Lung microvascular endothelial cell (primary cell): Measurements from ENCODE around the gene DOCK11. TPM values are rescaled to one million over a fixed set of nuclear protein-coding genes. Genes with fewer than 3 reads are reported as not detected.
"Not testable (repeated sequence)": the region's sequence is repeated elsewhere in the genome, so short reads cannot be mapped to it uniquely, and the experiment has no call there.

ENCODE experiments used
- DNase-seq, 2 donors: peaks; one replicate each; pipeline versions ENCODE4 v3.0.0 to v3.0.0-alpha.2; 2010; ENCODE audit warnings: low read depth in 2 of 2
- total RNA-seq: library from RNA; depleted of rRNA; stranded (reverse); fragments of >200 nt; gene quantifications from 2 replicates; pipeline ENCODE4 v1.2.1, GENCODE V29; 2014

DOCK11 gene
- total RNA-seq, 1 donor from 2014 or later: 0.20 TPM

DNA sequence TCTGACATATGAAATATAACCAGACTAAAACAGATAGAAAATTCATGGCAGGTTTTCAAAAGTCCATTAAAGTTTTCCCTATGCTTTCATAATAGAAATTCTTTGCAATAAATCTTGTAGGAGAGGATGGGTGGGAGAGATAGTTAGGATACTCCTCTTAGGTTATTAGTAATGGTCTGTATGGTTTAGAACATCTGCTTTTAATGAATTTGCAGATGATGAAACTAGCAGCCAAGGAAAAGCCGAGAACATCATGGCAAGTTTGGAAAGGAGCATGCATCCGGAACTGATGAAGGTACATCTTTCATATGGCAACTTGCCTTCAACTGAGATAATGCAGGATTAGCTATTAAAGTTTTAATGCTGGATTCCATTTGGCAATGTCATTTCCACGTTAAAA, 70.7 kb downstream of the DOCK11 start:
- DNase-seq: no peak

DNA sequence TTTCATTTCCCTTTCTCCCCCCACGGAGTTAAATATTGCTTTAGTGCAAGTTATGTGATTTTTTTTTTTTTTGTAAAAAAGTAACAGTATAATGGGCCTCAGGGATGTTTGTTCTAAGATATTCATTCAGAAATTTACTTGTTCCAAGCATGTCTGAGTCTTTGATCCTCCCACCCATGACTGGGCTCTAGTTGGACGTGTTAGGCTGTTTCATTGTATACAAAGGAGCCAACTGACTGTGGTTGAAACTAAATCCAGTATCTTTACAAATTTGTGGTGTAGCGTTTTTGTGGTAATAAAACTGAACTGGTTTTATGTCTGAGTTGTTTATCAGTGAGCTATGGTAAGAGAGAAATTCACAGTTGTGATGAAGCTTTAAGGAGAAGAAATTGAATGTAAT, 74.1 kb downstream of the DOCK11 start:
- DNase-seq: no peak

DNA sequence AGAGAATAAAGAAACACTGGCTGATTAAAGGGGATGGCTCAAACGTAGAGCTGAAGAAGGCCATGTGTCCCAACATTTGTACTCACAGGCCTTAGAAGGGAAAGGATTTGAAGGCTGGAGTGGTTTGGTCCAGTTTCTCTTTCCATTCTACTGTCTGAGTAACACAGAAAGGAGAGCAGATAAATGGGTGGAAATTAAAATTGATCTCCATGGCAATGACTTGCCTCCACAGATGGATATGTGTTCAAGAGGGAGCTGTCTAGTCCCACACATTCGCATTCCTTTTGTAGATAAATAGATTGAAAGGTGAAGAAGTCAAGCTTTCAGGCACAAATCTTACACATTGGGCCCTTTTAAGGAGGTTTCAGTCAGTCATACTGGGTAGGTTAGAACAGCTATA, 74.6 kb downstream of the DOCK11 start:
- no peak for DNase-seq

DNA sequence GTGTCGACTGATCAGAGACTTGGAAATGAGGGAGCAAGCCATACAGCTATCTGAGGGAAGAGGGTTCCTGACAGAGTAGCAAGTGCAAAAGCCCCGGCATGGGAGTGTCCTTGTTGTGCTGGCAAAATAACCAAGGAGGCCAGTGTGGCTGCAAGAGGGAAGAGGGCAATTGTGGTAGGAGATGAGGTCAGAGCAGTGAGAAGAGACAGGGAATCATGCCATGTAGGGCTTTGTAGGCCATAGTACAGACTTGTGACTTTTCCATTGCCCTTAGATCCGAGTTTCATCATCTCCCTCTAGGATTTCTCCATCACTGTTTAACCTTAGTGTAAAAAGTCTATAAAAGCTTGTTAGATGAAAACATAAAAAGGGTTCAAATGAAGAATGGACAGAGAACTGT, 76.2 kb downstream of the DOCK11 start:
- DNase-seq: no peak

DNA sequence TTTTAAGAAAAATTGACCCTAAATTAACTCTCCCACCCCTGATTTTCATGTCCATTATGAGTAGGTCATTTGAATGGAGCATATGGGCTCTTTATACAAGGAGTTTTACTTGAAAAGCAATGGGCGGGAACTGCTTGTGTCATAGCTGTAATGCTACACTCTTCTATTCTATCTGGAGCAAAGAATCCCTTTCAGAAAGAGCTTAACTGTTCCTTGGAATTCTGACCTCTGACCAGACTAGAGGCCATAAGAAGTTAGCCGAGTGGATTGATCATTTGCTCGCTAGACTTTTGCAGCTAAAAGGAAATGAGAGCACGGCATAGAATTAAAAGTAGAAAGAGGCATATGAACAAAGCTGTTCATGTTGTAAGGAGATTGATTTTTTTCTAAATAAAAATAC, 79.1 kb downstream of the DOCK11 start:
- DNase-seq: no peak

DNA sequence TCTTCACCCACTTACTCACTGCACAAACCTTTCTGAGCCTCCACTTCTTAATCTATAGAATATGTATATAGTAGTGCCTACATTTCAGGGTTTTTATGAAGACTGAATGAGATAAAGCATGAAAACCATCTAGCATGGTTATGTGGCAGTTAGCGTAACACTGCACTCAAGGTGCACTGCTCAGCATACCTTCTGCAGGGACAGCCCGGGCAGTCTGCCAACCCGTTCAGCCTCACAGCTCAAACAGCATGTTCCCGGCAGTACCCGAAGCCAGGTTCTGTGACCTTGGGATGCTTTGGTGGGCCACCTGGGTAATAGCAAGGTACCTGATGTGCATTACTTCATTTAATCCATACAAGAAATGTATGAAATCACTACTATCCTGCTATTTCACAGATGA, 81.4 kb downstream of the DOCK11 start:
- no peak for DNase-seq

DNA sequence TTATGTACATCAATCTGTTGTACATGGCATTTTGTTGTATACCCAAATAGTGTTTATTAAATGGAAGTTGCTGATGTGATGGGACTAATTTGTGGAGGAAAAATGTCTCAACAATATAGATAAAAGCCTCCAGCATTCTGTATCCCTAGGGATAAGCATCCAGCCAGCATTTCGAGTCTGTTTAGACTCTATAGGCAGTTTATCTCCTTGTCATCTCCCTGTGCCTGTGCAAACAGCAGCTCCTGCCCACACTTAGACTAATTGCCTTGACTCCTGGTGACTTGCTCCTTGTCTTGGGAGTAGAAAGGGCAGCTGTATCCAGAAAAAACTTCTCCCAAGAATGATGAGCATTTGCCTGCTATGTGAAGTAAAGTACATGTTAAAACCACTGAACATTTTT, 83.8 kb downstream of the DOCK11 start:
- DNase-seq: no peak

DNA sequence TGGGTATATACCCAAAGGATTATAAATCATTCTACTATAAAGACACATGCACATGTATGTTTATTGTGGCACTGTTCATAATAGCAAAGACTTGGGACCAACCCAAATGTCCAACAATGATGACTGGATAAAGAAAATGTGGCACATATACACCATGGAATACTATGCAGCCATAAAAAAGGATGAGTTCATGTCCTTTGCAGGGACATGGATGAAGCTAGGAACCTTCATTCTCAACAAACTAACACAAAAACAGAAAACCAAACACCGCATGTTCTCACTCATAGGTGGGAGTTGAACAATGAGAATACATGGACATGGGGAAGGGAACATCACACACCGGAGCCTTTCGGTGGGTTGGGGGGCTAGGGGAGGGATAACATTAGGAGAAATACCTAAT, 87.3 kb downstream of the DOCK11 start:
- not testable (repeated sequence) for DNase-seq

DNA sequence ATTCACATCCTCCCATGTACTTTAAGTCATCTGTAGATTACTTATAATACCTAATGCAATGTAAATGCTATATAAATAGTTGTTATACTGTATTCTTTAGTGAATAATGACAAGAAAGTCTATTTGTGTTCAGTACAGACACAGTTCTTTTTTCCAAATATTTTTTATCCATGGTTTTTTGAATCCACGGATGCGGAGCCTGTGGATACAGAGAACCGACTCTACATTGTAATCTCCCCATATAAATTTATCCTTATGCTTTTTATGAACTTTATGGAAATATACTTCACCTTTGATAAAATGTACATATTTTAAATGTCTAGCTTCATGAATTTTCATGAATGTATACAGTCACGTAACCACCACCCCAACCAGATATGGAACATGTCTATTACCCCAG, 88.2 kb downstream of the DOCK11 start:
- DNase-seq: no peak

DNA sequence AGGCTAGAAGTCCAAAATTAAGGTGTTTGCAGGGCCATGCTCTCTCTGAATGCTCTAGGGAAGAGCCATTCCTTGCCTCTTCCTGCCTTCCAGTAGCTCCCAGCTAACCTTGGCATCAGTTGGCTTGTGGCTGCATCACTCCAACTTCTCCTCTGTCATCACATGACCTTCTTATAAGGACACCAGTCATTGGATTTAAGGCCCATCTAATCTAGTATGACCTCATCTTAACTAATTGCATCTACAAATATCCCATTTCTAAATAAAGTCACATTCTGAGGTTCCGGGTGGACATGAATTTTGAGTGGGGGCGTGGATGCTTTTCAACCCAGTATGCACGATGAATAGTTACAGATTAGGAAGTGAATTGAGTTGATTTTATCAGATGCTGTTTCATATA, 89.7 kb downstream of the DOCK11 start:
- no peak for DNase-seq

DNA sequence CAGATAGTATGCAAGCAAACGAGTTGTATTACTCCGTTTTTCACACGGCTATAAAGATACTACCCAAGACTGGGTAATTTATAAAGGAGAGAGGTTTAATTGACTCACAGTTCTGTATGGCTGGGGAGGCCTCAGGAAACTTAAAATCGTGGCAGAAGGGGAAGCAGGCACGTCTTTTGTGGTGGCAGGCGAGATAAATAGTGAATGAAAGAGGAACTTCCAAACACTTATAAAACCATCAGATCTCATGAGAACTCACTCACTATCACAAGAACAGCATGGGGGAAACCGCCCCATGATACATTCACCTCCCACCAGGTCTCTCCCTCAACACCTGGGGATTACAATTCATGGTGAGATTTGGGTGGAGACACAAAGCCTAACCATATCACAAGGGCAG, 90.6 kb downstream of the DOCK11 start:
- DNase-seq: not testable (repeated sequence)

DNA sequence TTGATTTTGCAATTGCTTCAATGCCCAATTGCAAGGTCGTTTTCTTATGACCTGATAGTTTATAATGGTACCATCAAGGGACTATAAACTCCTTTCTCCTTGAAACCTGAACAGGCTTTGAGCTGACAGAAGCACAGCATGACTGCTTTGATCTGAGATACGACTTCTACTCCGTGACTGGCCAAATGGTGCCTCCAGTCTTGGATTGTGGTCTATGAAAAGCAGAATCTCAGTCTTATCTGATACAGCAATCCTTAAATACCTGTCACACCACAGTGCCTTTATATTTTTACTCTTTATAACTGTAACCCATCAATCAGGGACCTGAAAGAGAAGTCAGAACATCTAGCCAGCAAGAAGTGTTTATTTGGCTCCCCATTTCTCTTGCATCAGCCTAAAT, 93.1 kb downstream of the DOCK11 start:
- no peak for DNase-seq

DNA sequence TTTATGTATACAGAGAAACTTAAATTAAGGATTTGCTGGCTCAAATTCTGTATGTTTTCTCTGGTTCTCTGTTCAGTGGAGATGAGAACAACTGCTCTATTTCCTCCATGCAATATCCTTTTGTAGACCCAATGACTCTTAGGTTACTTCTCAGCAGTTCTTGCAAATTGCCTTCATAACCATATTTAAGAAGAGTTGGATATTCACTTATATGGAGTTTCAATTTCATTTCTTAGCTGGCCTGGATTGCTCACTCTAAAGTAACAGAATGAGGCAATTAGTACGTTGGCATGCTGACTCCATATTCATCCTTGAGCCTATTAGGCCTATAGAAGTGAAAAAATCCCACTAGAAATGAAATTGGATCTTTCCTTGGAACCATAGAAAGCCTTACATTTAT, 93.6 kb downstream of the DOCK11 start:
- DNase-seq: no peak

DNA sequence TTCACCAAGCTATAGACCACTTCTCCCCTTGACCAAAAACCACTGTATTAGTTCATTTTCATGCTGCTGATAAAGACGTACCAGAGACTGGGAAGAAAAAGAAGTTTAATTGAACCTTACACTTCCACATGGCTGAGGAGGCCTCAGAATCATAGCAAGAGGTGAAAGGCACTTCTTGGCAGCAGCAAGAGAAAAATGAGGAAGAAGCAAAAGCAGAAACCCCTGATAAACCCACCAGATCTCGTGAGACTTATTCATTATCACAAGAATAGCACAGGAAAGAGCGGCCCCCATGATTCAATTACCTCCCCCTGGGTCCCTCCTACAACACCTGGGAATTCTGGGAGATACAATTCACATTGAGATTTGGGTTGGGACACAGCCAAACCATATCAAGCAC, 97.8 kb downstream of the DOCK11 start:
- DNase-seq: no peak

DNA sequence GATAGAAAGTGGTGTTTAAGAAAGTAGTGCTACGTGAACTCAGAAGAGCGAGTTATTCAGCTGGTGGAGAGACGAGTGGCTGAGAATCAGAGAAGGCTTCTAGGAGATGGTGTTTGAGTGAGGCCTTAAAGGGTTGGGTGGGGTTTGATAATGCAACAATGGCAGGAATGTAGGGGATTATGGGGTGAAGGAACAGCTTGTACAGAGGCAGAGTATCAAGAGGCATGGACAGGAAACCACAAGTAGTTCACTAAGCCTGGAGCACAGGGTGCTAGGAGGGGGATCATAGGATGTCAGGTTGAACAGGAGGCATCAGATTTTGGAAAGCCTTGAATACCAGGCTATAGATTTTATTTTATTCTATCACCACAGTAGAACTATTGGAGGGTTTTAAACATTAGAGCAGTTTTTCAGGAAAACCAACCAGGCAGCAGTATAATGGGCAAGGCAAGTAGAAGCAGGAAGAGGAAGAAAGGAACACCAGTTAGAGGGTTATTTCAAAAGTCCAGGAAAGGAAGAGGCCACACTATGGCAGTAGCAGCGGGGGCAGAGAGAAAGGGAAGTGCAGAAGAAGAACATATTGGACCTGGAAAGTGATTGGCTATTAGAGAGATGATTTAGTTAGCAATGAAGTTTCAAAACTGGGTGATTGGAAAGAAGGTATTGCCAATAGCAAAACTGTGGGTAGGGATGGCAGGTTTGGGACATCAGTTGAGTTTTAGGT, 99.2 kb downstream of the DOCK11 start:
- DNase-seq: no peak

DNA sequence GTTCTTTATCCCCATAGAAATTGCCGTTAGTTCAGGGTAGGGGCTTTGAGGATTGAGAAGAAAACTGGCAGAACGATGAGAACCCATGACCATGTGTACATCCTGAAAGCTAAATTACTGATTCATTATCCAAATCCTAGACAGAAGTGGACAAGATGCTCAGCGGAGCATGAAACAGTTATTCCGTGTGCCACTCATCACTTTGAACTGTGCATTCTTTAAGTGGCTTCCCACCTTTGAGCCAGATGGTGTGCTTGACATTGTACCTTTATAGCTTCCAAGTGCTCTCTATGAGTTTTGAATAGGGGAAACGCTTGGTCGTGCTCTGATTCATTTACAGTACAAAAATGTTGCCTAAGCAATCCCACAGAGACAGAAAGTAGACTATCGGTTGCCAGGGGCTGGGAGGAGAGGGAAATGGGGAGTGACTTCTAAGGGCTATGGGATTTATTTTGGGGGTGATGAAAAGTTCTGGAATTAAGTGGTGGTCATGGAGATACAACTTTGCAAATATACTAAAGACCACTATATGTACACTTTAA, 100.0 kb downstream of the DOCK11 start:
- DNase-seq: no peak

DNA sequence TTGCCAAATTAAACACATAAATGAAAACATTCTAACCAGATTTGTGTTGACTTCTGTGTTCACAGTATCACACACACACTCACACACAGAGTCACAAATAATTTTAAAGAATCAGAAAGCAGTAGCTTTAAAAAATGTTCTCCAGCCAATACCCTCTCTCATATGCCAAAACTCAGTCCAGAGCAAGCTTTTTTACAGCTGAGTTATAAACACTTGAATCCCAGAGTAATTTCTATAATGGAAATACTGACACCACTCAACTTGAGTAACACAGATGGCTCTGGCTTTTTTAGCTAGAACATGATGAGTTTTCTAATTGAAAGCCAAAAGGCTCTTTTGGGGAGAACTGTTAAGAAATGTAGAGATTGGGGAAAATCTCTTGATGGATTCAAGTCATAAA, 100.8 kb downstream of the DOCK11 start:
- no peak for DNase-seq

DNA sequence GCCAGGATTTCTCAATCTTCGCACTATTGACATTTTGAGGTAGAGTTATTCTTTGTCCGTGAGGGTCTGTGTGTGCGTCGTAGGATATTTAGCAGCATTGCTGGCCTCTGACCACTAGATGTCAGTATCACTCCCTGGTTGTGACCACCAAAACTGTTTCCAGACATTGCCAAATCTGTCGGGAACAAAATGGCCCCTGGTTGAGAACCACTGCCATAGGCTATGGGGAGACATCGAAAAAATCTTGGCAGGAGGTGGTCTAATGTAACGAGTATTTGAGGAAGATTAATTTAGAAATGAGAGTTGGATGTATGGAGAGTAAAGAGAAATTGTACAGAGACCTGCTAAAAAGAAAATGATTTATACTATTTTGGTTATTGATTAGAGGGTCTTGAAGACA, 108.4 kb downstream of the DOCK11 start:
- DNase-seq: peak; percentile 52 to 70

DNA sequence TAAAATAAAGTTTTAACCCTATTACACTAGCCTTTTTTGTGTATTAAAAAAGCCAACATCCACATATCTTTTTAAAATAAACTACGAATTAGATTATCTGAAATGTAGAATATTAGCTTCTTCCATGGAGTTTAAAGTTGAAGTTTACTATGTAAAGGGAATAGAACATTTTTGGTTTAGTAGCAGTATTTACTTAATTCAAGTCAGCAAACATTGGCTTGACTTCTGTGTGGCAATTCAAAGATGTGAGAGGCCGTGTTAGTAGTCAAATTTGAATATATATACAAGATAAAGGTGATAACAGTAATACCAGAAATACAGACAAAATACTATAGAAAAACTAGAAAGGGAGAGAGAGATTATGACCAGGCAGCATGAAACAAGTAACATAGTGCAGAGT, 116.7 kb downstream of the DOCK11 start:
- DNase-seq: no peak

DNA sequence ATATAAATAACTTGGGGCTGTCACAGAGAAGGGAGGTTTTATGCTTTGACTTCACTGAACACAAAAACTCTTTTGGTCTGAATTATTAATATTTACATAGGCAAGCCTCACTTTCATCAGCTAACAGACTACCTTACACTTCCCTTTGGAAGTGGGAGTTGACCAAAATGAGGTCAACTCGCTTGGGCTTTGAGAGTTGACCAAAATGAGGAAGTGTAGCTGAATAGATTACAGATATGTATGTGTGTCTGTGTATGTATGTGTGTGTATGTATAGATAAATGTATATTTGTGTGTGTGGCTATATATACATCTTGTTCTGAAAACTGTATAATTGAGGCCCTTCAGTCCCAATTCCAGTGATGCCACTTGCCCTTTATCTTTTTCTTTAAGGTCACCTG, 118.5 kb downstream of the DOCK11 start:
- no peak for DNase-seq

DNA sequence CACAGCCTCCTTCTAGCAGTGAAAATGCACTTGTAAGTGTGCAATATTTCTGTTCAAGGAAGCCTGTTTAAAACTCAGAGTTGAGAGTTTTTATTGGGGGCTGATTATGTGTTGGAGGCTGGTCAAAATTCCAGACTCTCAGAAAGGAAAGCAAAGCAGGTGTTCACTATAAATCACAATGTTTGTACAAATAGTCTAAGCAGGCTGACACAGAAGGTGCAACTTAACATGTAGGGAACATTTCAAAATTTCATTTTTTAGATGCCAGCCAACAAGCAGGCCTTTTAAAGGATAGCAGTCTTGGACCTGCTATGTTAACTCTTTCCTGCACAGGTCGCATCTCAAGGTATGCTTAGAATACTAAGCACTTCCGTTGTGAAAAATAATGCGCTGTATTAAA, 119.5 kb downstream of the DOCK11 start:
- no peak for DNase-seq

DNA sequence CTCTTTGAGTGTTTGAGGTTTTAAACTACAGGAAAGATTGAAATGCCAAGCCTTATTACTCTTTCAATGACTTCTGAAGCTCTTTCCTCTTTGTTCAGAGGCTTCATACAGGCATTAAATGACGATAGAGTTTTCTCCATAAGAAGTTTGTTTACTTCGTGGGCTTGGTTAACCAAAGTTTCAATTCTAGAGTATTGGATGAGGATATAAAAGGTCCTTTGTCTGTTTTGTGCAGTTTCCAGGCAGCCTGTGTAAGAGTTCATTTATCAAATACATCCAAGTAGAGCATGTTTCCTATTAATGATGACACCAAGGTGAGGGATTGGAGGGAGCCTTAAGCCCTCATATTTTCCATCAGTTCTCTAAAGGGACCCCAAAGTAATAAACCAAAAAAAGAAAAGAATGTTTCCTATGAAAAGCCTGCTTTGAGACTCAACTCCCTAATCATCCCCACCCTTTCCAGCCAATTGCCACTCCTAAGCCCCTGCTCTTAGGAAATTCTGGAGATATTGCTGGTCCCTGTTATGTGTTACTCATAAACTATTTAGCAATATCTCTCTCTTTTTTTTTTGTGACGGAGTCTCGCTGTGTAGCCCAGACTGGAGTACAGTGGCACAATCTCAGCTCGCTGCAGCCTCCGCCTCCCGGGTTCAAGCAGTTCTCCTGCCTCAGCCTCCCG, 125.6 kb downstream of the DOCK11 start:
- no peak for DNase-seq

DNA sequence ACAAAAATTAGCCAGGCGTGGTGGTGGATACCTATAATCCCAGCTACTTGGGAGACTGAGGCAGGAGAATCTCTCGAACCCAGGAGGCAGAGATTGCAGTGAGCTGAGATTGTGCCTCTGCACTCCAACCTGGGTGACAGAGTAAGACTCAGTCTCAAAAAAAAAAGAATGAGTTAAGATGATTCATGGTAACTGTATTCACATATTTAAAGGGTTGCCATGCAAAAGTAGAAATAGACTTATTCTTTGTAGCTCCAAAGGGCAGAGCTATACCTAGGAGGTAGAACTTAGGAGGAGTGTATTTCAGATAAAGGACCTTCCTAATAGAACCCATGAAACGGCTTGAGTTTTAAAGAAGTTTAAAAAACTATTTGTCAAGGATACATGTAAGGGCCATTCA, 127.4 kb downstream of the DOCK11 start:
- no peak for DNase-seq
